ENCODE measurements around the gene GRM2. TPM values are rescaled to one million over a fixed set of nuclear protein-coding genes. Genes with fewer than 3 reads are reported as not detected.

The GRM2 gene
- total RNA-seq, 8 experiments from 2014 or later: 0.27 to 22.1 (median 2.5) TPM

- WGBS, 10 experiments: 90 to 100% (median 100%) methylated on average over 1 to 2 of the region's 8 CpGs; no CpG with 5 or more reads in 6 of the 10 experiments
- peaks cover 17 to 18% of the 10 kb centered on the region in 2 donors for H3K4me1 ChIP-seq (replicated peaks in 1 of 2)
- H3K4me3 ChIP-seq: no peak overlapping the region
- no peak overlapping the region for H3K27ac ChIP-seq
- ATAC-seq (replicated peaks in 6 of 8): no peak
- in situ Hi-C loops (cut with MboI; ENCODE audit: low pct_unique_long_range_greater_than_20kb in 2 of 9, low sequenced_read_pairs in 9 of 9, unreplicated experiment in 9 of 9): loop anchor here in 2 of 9 experiments (25.0 kb wide), 1 partner anchor 181 kb away; the partner anchor contains the start of gene DCAF1 (in 2 of the 2)
Observed at GRCh38 chr3:51692980-51693395, 13.9 kb upstream of the GRM2 start.

DNA sequence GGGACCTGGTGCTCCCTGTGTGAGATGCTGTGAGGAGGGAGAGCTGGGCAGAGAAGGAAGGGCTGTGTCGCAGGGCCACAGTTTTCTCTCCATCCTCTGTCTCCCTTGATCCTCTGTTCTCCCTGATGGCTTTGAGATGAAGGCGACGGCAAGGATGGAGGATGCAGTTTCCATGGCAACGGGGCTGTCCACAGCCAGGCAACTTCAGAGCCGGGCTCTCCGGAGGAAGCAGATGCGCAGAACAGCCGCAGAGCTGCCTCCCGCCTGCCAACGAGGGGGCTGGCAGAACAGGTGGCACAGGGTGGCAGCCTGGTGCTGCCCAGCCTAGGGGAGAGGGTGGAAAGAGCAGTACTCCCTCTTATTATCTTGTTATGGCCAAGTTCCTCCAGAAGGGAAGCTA lies 9.9 kb upstream of the GRM2 start:
- 100% methylated on average over 1 to 3 of the region's 10 CpGs; no CpG with 5 or more reads in 8 of the 10 experiments for WGBS, 10 experiments
- H3K27ac ChIP-seq: peak overlapping the region; percentile 32 to 65
- no peak overlapping the region for H3K4me3 ChIP-seq
- H3K4me1 ChIP-seq (replicated peaks in 1 of 2): peaks cover 20 to 36% of the 10 kb centered on the region in 2 donors
- ATAC-seq (replicated peaks in 6 of 8): peak in 5 of 8 experiments; percentile 62 to 81 (median 75)
- in situ Hi-C loops (cut with MboI; ENCODE audit: low pct_unique_long_range_greater_than_20kb in 2 of 9, low sequenced_read_pairs in 9 of 9, unreplicated experiment in 9 of 9): loop anchor here in 2 of 9 experiments (25.0 kb wide), 1 partner anchor 185 kb away; the partner anchor contains the start of gene DCAF1 (in 2 of the 2)

- WGBS, 10 experiments: 93 to 100% (median 96%) methylated on average over 2 to 5 of the region's 6 CpGs; no CpG with 5 or more reads in 5 of the 10 experiments
- in situ Hi-C loops (cut with MboI; ENCODE audit: low pct_unique_long_range_greater_than_20kb in 2 of 9, low sequenced_read_pairs in 9 of 9, unreplicated experiment in 9 of 9): loop anchor here in 2 of 9 experiments (25.0 kb wide), 1 partner anchor 186 kb away; the partner anchor contains the start of gene DCAF1 (in 2 of the 2)
- no peak overlapping the region for H3K4me3 ChIP-seq
- no peak overlapping the region for H3K27ac ChIP-seq
- ATAC-seq (replicated peaks in 6 of 8): no peak
- H3K4me1 ChIP-seq (replicated peaks in 1 of 2): peaks cover 32 to 48% of the 10 kb centered on the region in 2 donors
Observed at GRCh38 chr3:51698209-51698608, 8.7 kb upstream of the GRM2 start.

DNA sequence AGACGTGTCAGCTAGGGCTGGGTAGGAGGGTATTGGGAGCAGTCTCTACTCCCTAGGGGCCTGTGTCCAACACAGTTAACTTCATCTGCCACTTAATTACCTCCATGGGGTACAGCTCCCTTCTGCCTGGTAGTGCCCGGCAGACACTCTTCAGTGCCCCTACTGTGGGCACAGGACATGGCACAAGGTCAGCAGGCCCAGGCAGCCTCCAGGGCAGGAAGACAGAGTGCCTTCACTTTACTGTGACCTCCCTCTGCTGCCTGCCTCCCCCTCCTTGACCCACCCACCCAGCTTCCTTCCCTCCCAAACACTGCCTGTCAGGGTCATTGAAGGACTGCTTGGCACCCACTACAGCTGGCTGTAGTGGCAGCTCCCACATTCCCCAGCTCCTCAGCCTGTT lies 6.5 kb upstream of the GRM2 start:
- no peak overlapping the region for H3K27ac ChIP-seq
- no peak for ATAC-seq (replicated peaks in 6 of 8)
- WGBS, 10 experiments: no CpG with 5 or more reads among the region's 2 CpGs
- H3K4me3 ChIP-seq: no peak overlapping the region
- H3K4me1 ChIP-seq (replicated peaks in 1 of 2): peaks cover 51 to 66% of the 10 kb centered on the region in 2 donors
- in situ Hi-C loops (cut with MboI; ENCODE audit: low pct_unique_long_range_greater_than_20kb in 2 of 9, low sequenced_read_pairs in 9 of 9, unreplicated experiment in 9 of 9): no loop called here

DNA sequence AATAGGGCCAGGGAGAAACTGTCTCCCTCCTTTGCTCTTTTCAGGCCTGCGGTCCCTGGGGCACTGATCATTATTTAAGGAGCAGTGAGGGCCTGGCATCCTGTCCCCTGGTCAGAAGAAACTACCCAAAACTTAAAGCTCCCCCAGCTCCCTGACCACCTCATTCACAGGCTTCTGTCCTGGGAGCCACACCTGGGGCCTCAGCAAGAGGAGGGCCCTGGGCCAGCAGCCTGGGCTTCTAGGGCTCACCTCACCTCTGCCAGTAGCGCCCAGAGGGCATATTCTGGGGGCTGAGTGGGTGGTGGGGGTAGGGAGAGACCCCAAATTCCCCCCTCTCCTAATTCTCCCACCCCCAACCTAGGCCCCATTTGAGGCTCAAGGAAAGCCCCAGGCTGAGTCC lies 4.7 kb upstream of the GRM2 start:
- ATAC-seq (replicated peaks in 6 of 8): no peak
- Histone ChIP-seq H3K4me3 (no peak overlapping the region), H3K27ac (peak overlapping the region; percentile 73 to 85), H3K4me1 (replicated peaks in 1 of 2) (peaks cover 51 to 64% of the 10 kb centered on the region in 2 donors)
- in situ Hi-C loops (cut with MboI; ENCODE audit: low pct_unique_long_range_greater_than_20kb in 2 of 9, low sequenced_read_pairs in 9 of 9, unreplicated experiment in 9 of 9): no loop called here
- 100% methylated on average over 1 of the region's 2 CpGs; no CpG with 5 or more reads in 8 of the 10 experiments for WGBS, 10 experiments

DNA sequence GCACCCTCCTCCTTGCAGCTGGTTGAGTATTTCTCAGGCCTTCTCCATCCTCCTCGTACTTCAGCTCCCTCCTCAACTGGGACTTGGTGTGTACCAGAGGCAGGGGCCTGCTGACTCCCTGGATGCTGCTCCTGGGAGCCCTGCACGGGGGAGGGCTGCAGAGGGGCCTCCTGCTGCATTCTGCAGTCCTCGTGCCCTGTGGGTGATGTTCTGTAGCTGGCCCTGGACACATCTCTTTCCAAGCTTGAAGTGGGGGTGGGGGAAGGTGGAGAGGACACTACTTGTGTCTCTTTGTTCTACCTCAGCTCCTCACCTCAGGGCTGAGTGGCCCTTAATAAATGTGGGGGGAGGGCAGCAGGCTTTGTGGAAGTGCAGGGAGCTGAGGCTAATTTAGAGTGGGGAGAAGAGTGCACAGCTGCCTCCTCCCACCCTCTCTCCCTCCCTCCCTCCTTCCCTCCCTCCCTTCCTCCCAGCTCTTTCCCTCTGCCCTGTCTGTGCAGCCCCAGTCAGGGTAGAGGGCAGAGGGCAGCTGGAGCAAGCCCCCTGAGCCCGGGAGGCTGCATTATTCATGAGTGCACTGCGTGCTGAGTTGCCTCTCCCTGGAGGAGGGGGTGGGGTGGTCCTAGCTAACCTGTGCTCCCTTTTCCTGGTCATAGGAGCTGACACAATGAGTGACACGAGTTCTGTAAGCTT lies 3.7 kb upstream of the GRM2 start:
- in situ Hi-C loops (cut with MboI; ENCODE audit: low pct_unique_long_range_greater_than_20kb in 2 of 9, low sequenced_read_pairs in 9 of 9, unreplicated experiment in 9 of 9): no loop called here
- Histone ChIP-seq H3K27ac (peak overlapping the region; percentile 73 to 85), H3K4me1 (replicated peaks in 1 of 2) (peaks cover 53 to 66% of the 10 kb centered on the region in 2 donors), H3K4me3 (no peak overlapping the region)
- ATAC-seq (replicated peaks in 6 of 8): peak in 5 of 8 experiments; percentile 3 to 61 (median 60)
- WGBS, 10 experiments: 0 to 29% (median 20%) methylated on average over 1 to 2 of the region's 6 CpGs; no CpG with 5 or more reads in 7 of the 10 experiments

DNA sequence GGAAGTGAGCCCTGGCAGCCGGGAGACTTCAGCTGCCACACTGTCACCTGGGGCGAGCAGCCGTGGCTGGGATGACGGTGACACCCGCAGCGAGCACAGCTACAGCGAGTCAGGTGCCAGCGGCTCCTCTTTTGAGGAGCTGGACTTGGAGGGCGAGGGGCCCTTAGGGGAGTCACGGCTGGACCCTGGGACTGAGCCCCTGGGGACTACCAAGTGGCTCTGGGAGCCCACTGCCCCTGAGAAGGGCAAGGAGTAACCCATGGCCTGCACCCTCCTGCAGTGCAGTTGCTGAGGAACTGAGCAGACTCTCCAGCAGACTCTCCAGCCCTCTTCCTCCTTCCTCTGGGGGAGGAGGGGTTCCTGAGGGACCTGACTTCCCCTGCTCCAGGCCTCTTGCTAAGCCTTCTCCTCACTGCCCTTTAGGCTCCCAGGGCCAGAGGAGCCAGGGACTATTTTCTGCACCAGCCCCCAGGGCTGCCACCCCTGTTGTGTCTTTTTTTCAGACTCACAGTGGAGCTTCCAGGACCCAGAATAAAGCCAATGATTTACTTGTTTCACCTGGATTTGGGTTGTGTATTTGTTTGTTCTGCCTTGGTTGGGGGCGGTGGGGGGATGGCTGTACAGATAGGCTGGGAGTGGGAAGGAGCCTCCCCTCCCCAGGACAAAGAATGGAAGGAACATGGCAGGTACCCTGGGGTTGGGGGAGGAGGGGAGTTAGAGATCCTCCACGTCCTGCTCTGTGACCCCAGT lies 2.9 kb upstream of the GRM2 start:
- Histone ChIP-seq H3K4me1 (replicated peaks in 1 of 2) (peaks cover 53 to 66% of the 10 kb centered on the region in 2 donors), H3K4me3 (no peak overlapping the region), H3K27ac (peak overlapping the region; percentile 73 to 85)
- peak in 4 of 8 experiments; percentile 2 to 10 (median 4) for ATAC-seq (replicated peaks in 6 of 8)
- 11 to 19% methylated on average over 3 to 7 of the region's 12 CpGs; no CpG with 5 or more reads in 8 of the 10 experiments for WGBS, 10 experiments
- in situ Hi-C loops (cut with MboI; ENCODE audit: low pct_unique_long_range_greater_than_20kb in 2 of 9, low sequenced_read_pairs in 9 of 9, unreplicated experiment in 9 of 9): no loop called here

DNA sequence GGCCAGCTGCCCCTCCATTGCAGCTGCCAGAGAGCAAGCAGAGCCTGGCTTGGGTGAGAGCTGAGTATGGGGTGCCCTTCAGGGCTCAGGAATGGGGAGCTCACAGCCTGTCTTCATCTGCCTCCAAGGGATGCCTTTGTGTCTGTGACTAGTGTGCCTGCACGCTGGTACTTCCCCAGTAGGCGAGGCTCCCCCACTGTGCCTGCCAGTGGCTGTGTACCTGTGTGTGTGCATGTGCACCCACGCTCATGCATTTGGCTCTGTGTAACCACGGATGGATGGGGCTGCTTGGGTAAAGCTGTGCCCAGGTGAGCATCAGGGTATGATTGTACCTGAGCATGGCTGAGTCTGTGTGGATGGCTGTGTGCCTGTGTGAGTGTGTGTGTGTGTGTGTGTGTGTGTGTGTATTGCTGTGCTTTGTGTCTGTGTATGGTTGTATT lies 2.3 kb upstream of the GRM2 start:
- in situ Hi-C loops (cut with MboI; ENCODE audit: low pct_unique_long_range_greater_than_20kb in 2 of 9, low sequenced_read_pairs in 9 of 9, unreplicated experiment in 9 of 9): no loop called here
- Histone ChIP-seq H3K4me3 (no peak overlapping the region), H3K4me1 (replicated peaks in 1 of 2) (peaks cover 53 to 66% of the 10 kb centered on the region in 2 donors), H3K27ac (peak overlapping the region in 1 of 2 donors; percentile 85)
- 60 to 100% (median 88%) methylated on average over 1 to 2 of the region's 4 CpGs; no CpG with 5 or more reads in 5 of the 10 experiments for WGBS, 10 experiments
- ATAC-seq (replicated peaks in 6 of 8): no peak

- in situ Hi-C loops (cut with MboI; ENCODE audit: low pct_unique_long_range_greater_than_20kb in 2 of 9, low sequenced_read_pairs in 9 of 9, unreplicated experiment in 9 of 9): no loop called here
- Histone ChIP-seq H3K4me3 (no peak overlapping the region), H3K4me1 (replicated peaks in 1 of 2) (peaks cover 53 to 64% of the 10 kb centered on the region in 2 donors), H3K27ac (no peak overlapping the region)
- WGBS, 10 experiments: 53 to 100% (median 66%) methylated on average over 1 to 4 of the region's 8 CpGs; no CpG with 5 or more reads in 5 of the 10 experiments
- no peak for ATAC-seq (replicated peaks in 6 of 8)
Observed at GRCh38 chr3:51705276-51706020, 1.4 kb upstream of the GRM2 start.

DNA sequence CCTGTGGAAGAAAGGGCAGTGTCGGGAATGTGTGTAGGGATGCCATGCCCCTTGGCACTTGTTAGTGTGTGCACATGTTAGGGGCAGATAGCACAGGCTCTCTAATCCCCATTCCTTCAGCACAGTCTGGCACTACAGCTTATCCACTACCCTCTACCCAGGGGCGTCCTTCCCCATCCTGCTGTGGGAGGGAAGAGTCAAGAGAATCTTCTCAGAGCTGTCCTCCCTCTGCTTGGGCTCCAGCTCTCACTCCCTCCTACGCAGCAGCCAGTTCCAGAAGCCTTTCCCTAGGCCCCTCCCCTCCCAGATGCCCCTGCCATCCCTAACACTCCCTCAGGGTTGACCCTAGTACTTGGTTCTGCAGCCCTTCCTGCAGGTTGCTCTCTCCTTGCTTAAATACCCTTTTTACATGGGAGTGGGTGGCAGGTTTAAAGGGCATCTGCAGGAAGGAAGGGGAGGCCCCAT lies 815 bp upstream of the GRM2 start:
- in situ Hi-C loops (cut with MboI; ENCODE audit: low pct_unique_long_range_greater_than_20kb in 2 of 9, low sequenced_read_pairs in 9 of 9, unreplicated experiment in 9 of 9): no loop called here
- H3K4me3 ChIP-seq: no peak overlapping the region
- 80% methylated on average over 1 of the region's 3 CpGs; no CpG with 5 or more reads in 9 of the 10 experiments for WGBS, 10 experiments
- no peak for ATAC-seq (replicated peaks in 6 of 8)
- peaks cover 53 to 58% of the 10 kb centered on the region in 2 donors for H3K4me1 ChIP-seq (replicated peaks in 1 of 2)
- no peak overlapping the region for H3K27ac ChIP-seq

DNA sequence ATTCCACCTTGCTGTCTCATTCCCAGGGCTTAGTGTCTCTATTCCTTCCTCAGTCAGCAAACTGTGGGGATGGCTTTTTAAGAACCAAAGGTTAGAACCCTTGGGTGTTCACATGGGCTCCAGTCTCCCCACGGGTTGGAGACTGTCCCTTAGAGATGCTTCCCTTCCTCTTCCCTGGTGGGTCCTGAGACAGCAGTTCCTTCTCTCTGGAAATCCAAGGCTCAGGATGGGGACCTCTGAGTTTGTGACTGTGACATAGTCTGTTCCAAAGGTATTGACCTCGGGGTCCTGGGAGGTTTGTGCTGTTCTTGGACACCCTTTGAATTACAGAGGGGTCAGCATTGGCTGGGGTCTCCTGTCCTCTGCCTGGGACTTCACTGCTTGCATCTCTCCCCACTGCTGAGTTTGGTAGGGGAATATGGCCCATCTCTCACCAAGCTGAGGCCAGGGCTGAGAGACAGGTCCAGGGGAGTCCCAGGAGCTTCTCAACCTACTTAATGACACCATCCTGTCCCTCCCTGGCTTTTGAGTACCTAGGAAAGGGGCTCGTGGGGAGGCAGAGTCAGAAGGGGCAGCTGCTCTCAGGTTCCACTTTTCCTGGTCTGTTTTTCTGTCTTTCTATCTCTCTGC lies 1.5 kb downstream of the GRM2 start:
- WGBS, 10 experiments: 20 to 83% (median 50%) methylated on average over 1 to 2 of the region's 3 CpGs; no CpG with 5 or more reads in 5 of the 10 experiments
- no peak for ATAC-seq (replicated peaks in 6 of 8)
- Histone ChIP-seq H3K27ac (no peak overlapping the region), H3K4me3 (no peak overlapping the region), H3K4me1 (replicated peaks in 1 of 2) (peaks cover 35 to 36% of the 10 kb centered on the region in 2 donors)
- in situ Hi-C loops (cut with MboI; ENCODE audit: low pct_unique_long_range_greater_than_20kb in 2 of 9, low sequenced_read_pairs in 9 of 9, unreplicated experiment in 9 of 9): no loop called here

DNA sequence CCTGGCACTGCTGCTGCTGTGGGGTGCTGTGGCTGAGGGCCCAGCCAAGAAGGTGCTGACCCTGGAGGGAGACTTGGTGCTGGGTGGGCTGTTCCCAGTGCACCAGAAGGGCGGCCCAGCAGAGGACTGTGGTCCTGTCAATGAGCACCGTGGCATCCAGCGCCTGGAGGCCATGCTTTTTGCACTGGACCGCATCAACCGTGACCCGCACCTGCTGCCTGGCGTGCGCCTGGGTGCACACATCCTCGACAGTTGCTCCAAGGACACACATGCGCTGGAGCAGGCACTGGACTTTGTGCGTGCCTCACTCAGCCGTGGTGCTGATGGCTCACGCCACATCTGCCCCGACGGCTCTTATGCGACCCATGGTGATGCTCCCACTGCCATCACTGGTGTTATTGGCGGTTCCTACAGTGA lies 2.1 kb downstream of the GRM2 start:
- in situ Hi-C loops (cut with MboI; ENCODE audit: low pct_unique_long_range_greater_than_20kb in 2 of 9, low sequenced_read_pairs in 9 of 9, unreplicated experiment in 9 of 9): no loop called here
- WGBS, 10 experiments: 70 to 98% (median 92%) methylated on average over 6 to 10 of the region's 17 CpGs; no CpG with 5 or more reads in 5 of the 10 experiments
- Histone ChIP-seq H3K4me1 (replicated peaks in 1 of 2) (peaks cover 28 to 29% of the 10 kb centered on the region in 2 donors), H3K4me3 (no peak overlapping the region), H3K27ac (no peak overlapping the region)
- ATAC-seq (replicated peaks in 6 of 8): no peak
